ENCODE results near the gene CATSPERE. TPM values are rescaled to one million over a fixed set of nuclear protein-coding genes. Genes with fewer than 3 reads are reported as not detected.

CATSPERE gene
- total RNA-seq, 1 experiment from 2014 or later, result 1.2 TPM

DNA sequence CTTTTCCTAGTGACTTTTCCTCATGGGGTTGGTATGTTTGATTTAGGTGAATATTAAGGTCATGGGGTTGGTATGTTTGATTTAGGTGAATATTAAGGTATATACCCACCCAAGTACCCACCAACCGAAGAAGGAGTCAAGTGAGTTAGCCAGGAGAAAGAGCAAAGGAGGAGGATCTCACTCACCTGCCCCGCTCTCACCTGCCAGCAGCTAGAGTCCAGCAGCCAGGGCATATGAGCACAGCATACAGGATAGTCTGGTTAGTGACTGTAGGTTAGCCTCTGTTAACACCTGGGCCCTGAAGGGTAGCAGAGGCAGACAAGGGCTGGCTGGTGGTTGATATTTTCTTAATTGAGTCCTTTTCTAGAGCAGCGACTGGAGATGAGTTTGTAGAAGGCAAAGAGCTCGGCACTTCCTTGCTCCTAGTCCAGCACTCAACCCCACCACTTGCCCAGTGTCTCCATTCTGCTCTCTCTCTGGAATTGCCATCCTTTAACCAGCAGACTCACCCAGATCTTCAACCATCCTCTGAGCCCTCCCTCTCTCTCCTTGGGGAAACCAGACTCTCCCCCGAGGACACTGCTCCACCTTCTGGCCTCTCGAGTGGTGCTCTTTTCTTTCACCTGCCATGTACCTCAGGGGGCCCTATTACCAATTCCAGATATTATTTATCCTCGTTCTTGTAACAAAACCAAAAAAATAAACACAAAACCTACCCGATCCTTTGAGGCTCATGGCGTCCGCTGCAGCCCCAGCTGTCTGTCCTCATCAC lies 175.6 kb downstream of the CATSPERE start:
- no peaks in the 10 kb centered on the region for H3F3A ChIP-seq (ENCODE audit: insufficient read depth, low read depth)
- BruUV-seq (replicated peaks), result no TSS peak
- H3K79me2 ChIP-seq (ENCODE audit: low read depth), result no peaks in the 10 kb centered on the region
- CTCF ChIA-PET, result no interaction called here
- H3K4me1 ChIP-seq (replicated peaks; ENCODE audit: insufficient read depth), result no peaks in the 10 kb centered on the region
- DNase-seq, result no peak
- POLR2A ChIA-PET (ENCODE audit: unreplicated experiment), result no interaction called here
- intact Hi-C loops (cut with micrococcal nuclease; ENCODE audit: unreplicated experiment), result no loop called here
- H3K4me2 ChIP-seq, result no peak overlapping the region
- no peak overlapping the region for H3K27ac ChIP-seq
- no peak overlapping the region for H3K4me3 ChIP-seq
- H3K36me3 ChIP-seq (ENCODE audit: low read depth), result no peaks in the 10 kb centered on the region
- H3K9me3 ChIP-seq (ENCODE audit: insufficient read depth, low read depth), result no peaks in the 10 kb centered on the region
- H2AFZ ChIP-seq, result no peak overlapping the region
- no peak for TF ChIP-seq EZH2 (IDR thresholded peaks at IDR 0.05; ENCODE audit: low read depth)
- TF ChIP-seq, protein P1, sequence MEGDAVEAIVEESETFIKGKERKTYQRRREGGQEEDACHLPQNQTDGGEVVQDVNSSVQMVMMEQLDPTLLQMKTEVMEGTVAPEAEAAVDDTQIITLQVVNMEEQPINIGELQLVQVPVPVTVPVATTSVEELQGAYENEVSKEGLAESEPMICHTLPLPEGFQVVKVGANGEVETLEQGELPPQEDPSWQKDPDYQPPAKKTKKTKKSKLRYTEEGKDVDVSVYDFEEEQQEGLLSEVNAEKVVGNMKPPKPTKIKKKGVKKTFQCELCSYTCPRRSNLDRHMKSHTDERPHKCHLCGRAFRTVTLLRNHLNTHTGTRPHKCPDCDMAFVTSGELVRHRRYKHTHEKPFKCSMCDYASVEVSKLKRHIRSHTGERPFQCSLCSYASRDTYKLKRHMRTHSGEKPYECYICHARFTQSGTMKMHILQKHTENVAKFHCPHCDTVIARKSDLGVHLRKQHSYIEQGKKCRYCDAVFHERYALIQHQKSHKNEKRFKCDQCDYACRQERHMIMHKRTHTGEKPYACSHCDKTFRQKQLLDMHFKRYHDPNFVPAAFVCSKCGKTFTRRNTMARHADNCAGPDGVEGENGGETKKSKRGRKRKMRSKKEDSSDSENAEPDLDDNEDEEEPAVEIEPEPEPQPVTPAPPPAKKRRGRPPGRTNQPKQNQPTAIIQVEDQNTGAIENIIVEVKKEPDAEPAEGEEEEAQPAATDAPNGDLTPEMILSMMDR (conservative IDR thresholded peaks at IDR 0.05), result no peak
- no peaks in the 10 kb centered on the region for H4K20me1 ChIP-seq (ENCODE audit: insufficient read depth)
- no peaks in the 10 kb centered on the region; the same call in 1 of the 2 replicates for H3K27me3 ChIP-seq (ENCODE audit: insufficient read depth, low read depth)
- H3K9me2 ChIP-seq (ENCODE audit: insufficient read depth), result no peaks in the 10 kb centered on the region

DNA sequence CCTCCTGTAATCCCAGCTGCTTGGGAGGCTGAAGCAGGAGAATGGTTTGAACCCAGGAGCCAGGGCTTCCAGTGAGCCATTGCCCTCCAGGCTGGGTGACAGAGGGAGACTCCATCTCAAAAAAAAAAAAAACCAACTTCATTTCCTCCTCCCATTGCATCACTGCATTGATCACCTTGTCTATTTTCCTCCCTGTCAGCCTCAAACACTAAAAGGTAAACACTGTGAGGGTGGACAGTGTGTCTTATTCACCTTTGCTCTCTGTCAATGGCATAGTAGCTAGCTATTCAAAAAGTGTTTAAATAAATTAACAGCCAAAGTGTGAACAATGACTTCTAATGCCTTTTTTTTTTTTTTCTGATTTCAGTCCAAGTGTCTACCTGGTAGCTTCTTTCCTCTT lies 178.5 kb downstream of the CATSPERE start:
- no peak for TF ChIP-seq EZH2 (IDR thresholded peaks at IDR 0.05; ENCODE audit: low read depth)
- TF ChIP-seq, protein P1 (conservative IDR thresholded peaks at IDR 0.05), result no peak
- no peaks in the 10 kb centered on the region for H3K79me2 ChIP-seq (ENCODE audit: low read depth)
- ChIA-PET CTCF (interaction anchor here (0.6 kb wide), 1 partner anchor 31 kb away, joined by 4 read pairs; no protein-coding TSS in a partner anchor), POLR2A (ENCODE audit: unreplicated experiment) (no interaction called here)
- H3K36me3 ChIP-seq (ENCODE audit: low read depth), result no peaks in the 10 kb centered on the region
- no peak overlapping the region for H2AFZ ChIP-seq
- intact Hi-C loops (cut with micrococcal nuclease; ENCODE audit: unreplicated experiment), result no loop called here
- H3K27ac ChIP-seq, result no peak overlapping the region
- no peaks in the 10 kb centered on the region for H4K20me1 ChIP-seq (ENCODE audit: insufficient read depth)
- H3K27me3 ChIP-seq (ENCODE audit: insufficient read depth, low read depth), result peaks cover 5% of the 10 kb centered on the region; the same call in 1 of the 2 replicates
- H3K9me3 ChIP-seq (ENCODE audit: insufficient read depth, low read depth), result no peaks in the 10 kb centered on the region
- no peak overlapping the region for H3K4me3 ChIP-seq
- H3F3A ChIP-seq (ENCODE audit: insufficient read depth, low read depth), result no peaks in the 10 kb centered on the region
- H3K9me2 ChIP-seq (ENCODE audit: insufficient read depth), result no peaks in the 10 kb centered on the region
- no peak for DNase-seq
- no peaks in the 10 kb centered on the region for H3K4me1 ChIP-seq (replicated peaks; ENCODE audit: insufficient read depth)
- H3K4me2 ChIP-seq, result no peak overlapping the region
- no TSS peak for BruUV-seq (replicated peaks)

DNA sequence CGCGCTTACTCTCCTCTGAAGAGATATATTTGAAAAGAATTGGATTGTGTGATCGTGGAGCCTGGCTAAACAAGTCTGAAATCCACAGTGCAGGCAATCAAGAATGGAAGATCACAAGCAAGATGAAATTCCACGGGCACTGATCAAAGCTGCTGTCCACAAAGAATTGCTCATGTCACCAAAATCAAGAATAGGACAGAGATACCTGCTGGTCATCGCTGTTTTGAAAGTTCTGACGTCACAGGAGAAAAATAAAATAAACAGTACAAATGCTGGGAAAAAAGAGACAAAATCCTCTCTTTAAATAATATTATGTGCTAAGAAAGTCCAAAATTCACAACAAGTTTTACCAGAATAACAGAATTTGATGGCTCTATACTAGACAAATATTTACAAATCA lies 179.8 kb downstream of the CATSPERE start:
- BruUV-seq (replicated peaks), result no TSS peak
- Histone ChIP-seq H2AFZ (no peak overlapping the region), H3K4me3 (no peak overlapping the region), H3K36me3 (ENCODE audit: low read depth) (no peaks in the 10 kb centered on the region), H4K20me1 (ENCODE audit: insufficient read depth) (no peaks in the 10 kb centered on the region), H3K4me1 (replicated peaks; ENCODE audit: insufficient read depth) (no peaks in the 10 kb centered on the region), H3K79me2 (ENCODE audit: low read depth) (no peaks in the 10 kb centered on the region), H3K9me2 (ENCODE audit: insufficient read depth) (no peaks in the 10 kb centered on the region), H3K9me3 (ENCODE audit: insufficient read depth, low read depth) (no peaks in the 10 kb centered on the region), H3K27ac (no peak overlapping the region), H3F3A (ENCODE audit: insufficient read depth, low read depth) (no peaks in the 10 kb centered on the region), H3K27me3 (ENCODE audit: insufficient read depth, low read depth) (peaks cover 5% of the 10 kb centered on the region; the same call in 1 of the 2 replicates), H3K4me2 (no peak overlapping the region)
- intact Hi-C loops (cut with micrococcal nuclease; ENCODE audit: unreplicated experiment), result no loop called here
- TF ChIP-seq, protein P1 (conservative IDR thresholded peaks at IDR 0.05), result no peak
- no peak for TF ChIP-seq EZH2 (IDR thresholded peaks at IDR 0.05; ENCODE audit: low read depth)
- ChIA-PET POLR2A (ENCODE audit: unreplicated experiment) (no interaction called here), CTCF (no interaction called here)
- no peak for DNase-seq
